IMR-90 (cell line): Measurements from ENCODE around the gene TRIAP1. TPM values are rescaled to one million over a fixed set of nuclear protein-coding genes. Genes with fewer than 3 reads are reported as not detected.

ENCODE experiments used
- ATAC-seq: fragments of 200-7000 bp; cut with Tn5 transposase; 2 replicates; pipeline ENCODE4 v1.9.1; 2020; ENCODE audit warnings: low read depth, mild to moderate bottlenecking, moderate library complexity
- BruUV-seq: library from RNA; stranded (reverse); fragments of 400-500 nt; replicated peaks from 2 replicates; lab custom pipeline; 2021; lab: Mats Ljungman, UMichigan
- CTCF ChIA-PET: fragments of 300-600 bp; formaldehyde crosslinking; extraction: SDS; loops from one replicate; lab custom pipeline; 2021; ENCODE audit warnings: antibody characterized with exemption; lab: Yijun Ruan, JAX
- POLR2A ChIA-PET: fragments of 300-600 bp; sonication (Branson Sonifier 250); formaldehyde crosslinking; loops from one replicate; lab custom pipeline; 2022; ENCODE audit warnings: antibody characterized with exemption; ENCODE audit not compliant: unreplicated experiment; lab: Charles Lee
- DNase-seq: peaks from one replicate; pipeline ENCODE4 v3.0.0; 2013
- H2AFZ ChIP-seq: replicated peaks from 2 replicates; pipeline ENCODE3; 2013; ENCODE audit warnings: low read length, mild to moderate bottlenecking; ENCODE audit not compliant: poor library complexity
- H2AK5ac ChIP-seq: 2 replicates; pipeline ENCODE4 v1.6.1; 2013; ENCODE audit warnings: low read depth, low read length, inconsistent platforms
- H2AK9ac ChIP-seq: replicated peaks from 2 replicates; pipeline ENCODE3; 2013; ENCODE audit warnings: mild to moderate bottlenecking, low read depth, low read length, moderate library complexity; ENCODE audit not compliant: poor library complexity
- H2BK120ac ChIP-seq: 2 replicates; pipeline ENCODE4 v1.6.1; 2013; ENCODE audit warnings: low read depth, low read length, inconsistent platforms
- H2BK15ac ChIP-seq: 3 replicates; pipeline ENCODE4 v1.6.1; 2013; ENCODE audit warnings: low read depth, low read length, inconsistent platforms
- H2BK20ac ChIP-seq: 2 replicates; pipeline ENCODE4 v1.6.1; 2013; ENCODE audit warnings: low read depth, mild to moderate bottlenecking, inconsistent platforms, low read length, moderate library complexity
- H2BK5ac ChIP-seq: 2 replicates; pipeline ENCODE4 v1.6.1; 2013; ENCODE audit warnings: mild to moderate bottlenecking, low read depth, low read length, inconsistent platforms; ENCODE audit not compliant: poor library complexity, severe bottlenecking
- H3K14ac ChIP-seq: replicated peaks from 2 replicates; pipeline ENCODE4 v1.6.1; 2013; ENCODE audit warnings: low read depth, low read length, inconsistent platforms
- H3K18ac ChIP-seq: 2 replicates; pipeline ENCODE4 v1.6.1; 2013; ENCODE audit warnings: low read depth, low read length, control low read depth
- H3K23ac ChIP-seq: 2 replicates; pipeline ENCODE4 v1.6.1; 2013; ENCODE audit warnings: low read depth, low read length, inconsistent platforms
- H3K27ac ChIP-seq: 2 replicates; pipeline ENCODE4 v1.5.1; 2013; ENCODE audit warnings: mild to moderate bottlenecking, control low read depth, low read length; ENCODE audit not compliant: insufficient read depth
- H3K27me3 ChIP-seq: 2 replicates; pipeline ENCODE4 v1.6.1; 2013; ENCODE audit warnings: low read length; ENCODE audit not compliant: control insufficient read depth, insufficient read depth
- H3K36me3 ChIP-seq: 2 replicates; pipeline ENCODE4 v1.6.1; 2013; ENCODE audit warnings: low read length, mixed read lengths; ENCODE audit not compliant: control insufficient read depth, insufficient read depth
- H3K4ac ChIP-seq: 2 replicates; pipeline ENCODE4 v1.6.1; 2013; ENCODE audit warnings: low read depth, low read length, inconsistent platforms
- H3K4me1 ChIP-seq: 2 replicates; pipeline ENCODE4 v1.6.1; 2013; ENCODE audit warnings: low read length, mixed read lengths; ENCODE audit not compliant: control insufficient read depth, insufficient read depth
- H3K4me2 ChIP-seq: 2 replicates; pipeline ENCODE4 v1.6.1; 2013; ENCODE audit warnings: low read depth, mild to moderate bottlenecking, control low read depth, low read length, moderate library complexity
- H3K4me3 ChIP-seq: 2 replicates; pipeline ENCODE4 v1.5.1; 2013; ENCODE audit warnings: low read depth, mild to moderate bottlenecking, control low read depth, low read length, moderate library complexity; ENCODE audit not compliant: insufficient read depth
- H3K56ac ChIP-seq: 2 replicates; pipeline ENCODE4 v1.6.1; 2013; ENCODE audit warnings: low read length, inconsistent platforms; ENCODE audit not compliant: insufficient read depth; ENCODE audit errors: extremely low read depth
- H3K79me1 ChIP-seq, 2 experiments: 2 replicates each; pipeline ENCODE4 v1.6.1; 2013; ENCODE audit warnings: low read length in 2 of 2, inconsistent platforms in 1 of 2, low read depth in 1 of 2
- H3K9ac ChIP-seq: 2 replicates; pipeline ENCODE4 v1.6.1; 2013; ENCODE audit warnings: low read depth, low read length, control low read depth
- H3K9me1 ChIP-seq: 2 replicates; pipeline ENCODE4 v1.6.1; 2013; ENCODE audit warnings: low read length, inconsistent platforms; ENCODE audit not compliant: insufficient read depth
- H3K9me3 ChIP-seq: 2 replicates; pipeline ENCODE4 v1.6.1; 2013; ENCODE audit warnings: low read length; ENCODE audit not compliant: control insufficient read depth, insufficient read depth
- H4K20me1 ChIP-seq: 2 replicates; pipeline ENCODE4 v1.6.1; 2013; ENCODE audit warnings: low read length, inconsistent platforms; ENCODE audit not compliant: insufficient read depth
- H4K5ac ChIP-seq: 2 replicates; pipeline ENCODE4 v1.6.1; 2013; ENCODE audit warnings: mild to moderate bottlenecking, low read depth, low read length, control low read depth
- H4K8ac ChIP-seq, 2 experiments: 2 replicates each; pipeline ENCODE4 v1.6.1; 2013; ENCODE audit warnings: low read depth in 2 of 2, low read length in 2 of 2, control low read depth in 1 of 2, inconsistent platforms in 1 of 2
- H4K91ac ChIP-seq: 2 replicates; pipeline ENCODE4 v1.6.1; 2013; ENCODE audit warnings: low read depth, low read length, inconsistent platforms; ENCODE audit not compliant: insufficient read depth
- BHLHE40 ChIP-seq: fragments of 150-350 bp; IDR thresholded peaks from 2 replicates; pipeline ENCODE4 v1.6.1; 2016; ENCODE audit warnings: mild to moderate bottlenecking, low read depth, low read length
- CEBPB ChIP-seq: IDR thresholded peaks from 2 replicates; pipeline ENCODE4 v1.6.1; 2012; ENCODE audit warnings: low read depth, low read length, improper control_type of control experiment
- CHD1 ChIP-seq: IDR thresholded peaks from 2 replicates; pipeline ENCODE4 v1.6.1; 2012; ENCODE audit warnings: low read depth, low read length, improper control_type of control experiment
- CTCF ChIP-seq: conservative IDR thresholded peaks from 2 replicates; pipeline ENCODE4 v1.5.1; 2012; ENCODE audit warnings: mild to moderate bottlenecking, low read depth, low read length, improper control_type of control experiment
- ELK1 ChIP-seq: fragments of 150-350 bp; IDR thresholded peaks from 2 replicates; pipeline ENCODE4 v1.6.1; 2016; ENCODE audit warnings: low read depth, mild to moderate bottlenecking, low read length, moderate library complexity, borderline replicate concordance
- FOS ChIP-seq: fragments of 150-350 bp; IDR thresholded peaks from 2 replicates; pipeline ENCODE4 v1.6.1; 2016; ENCODE audit warnings: low read depth, low read length
- MAFK ChIP-seq: IDR thresholded peaks from 2 replicates; pipeline ENCODE4 v1.6.1; 2012; ENCODE audit warnings: low read depth, low read length, improper control_type of control experiment
- MAZ ChIP-seq: IDR thresholded peaks from 2 replicates; pipeline ENCODE4 v1.6.1; 2012; ENCODE audit warnings: low read depth, mild to moderate bottlenecking, low read length, improper control_type of control experiment, moderate library complexity, borderline replicate concordance
- MXI1 ChIP-seq: IDR thresholded peaks from 2 replicates; pipeline ENCODE4 v1.6.1; 2012; ENCODE audit warnings: low read depth, mild to moderate bottlenecking, low read length, moderate library complexity, borderline replicate concordance
- NFE2L2 ChIP-seq: fragments of 150-350 bp; IDR thresholded peaks from 2 replicates; pipeline ENCODE4 v1.6.1; 2016; ENCODE audit warnings: low read depth, mild to moderate bottlenecking, low read length
- POLR2A ChIP-seq: IDR thresholded peaks from 2 replicates; pipeline ENCODE4 v1.6.1; 2012; ENCODE audit warnings: mild to moderate bottlenecking, low read depth, low read length
- RAD21 ChIP-seq: IDR thresholded peaks from 2 replicates; pipeline ENCODE4 v1.6.1; 2012; ENCODE audit warnings: low read length, improper control_type of control experiment
- RCOR1 ChIP-seq: IDR thresholded peaks from 2 replicates; pipeline ENCODE4 v1.6.1; 2012; ENCODE audit warnings: mild to moderate bottlenecking, low read length, improper control_type of control experiment; ENCODE audit not compliant: insufficient replicate concordance
- RFX5 ChIP-seq: IDR thresholded peaks from 2 replicates; pipeline ENCODE4 v1.8.0; 2012; ENCODE audit warnings: low read depth, mild to moderate bottlenecking, low read length, moderate library complexity
- SMC3 ChIP-seq: fragments of 150-350 bp; IDR thresholded peaks from 2 replicates; pipeline ENCODE4 v1.6.1; 2016; ENCODE audit warnings: low read depth, mild to moderate bottlenecking, antibody characterized with exemption, low read length, moderate library complexity
- USF2 ChIP-seq: fragments of 150-350 bp; IDR thresholded peaks from 2 replicates; pipeline ENCODE4 v1.6.1; 2017; ENCODE audit warnings: mild to moderate bottlenecking, antibody characterized with exemption, low read length, low read depth
- WGBS, 2 experiments: methylation state at CpG; one replicate each; pipeline versions ENCODE4 v1.1.5 to v1.1.7; 2013; ENCODE audit warnings: missing lambda C conversion rate in 2 of 2; ENCODE audit not compliant: insufficient read length in 1 of 2; ENCODE audit errors: extremely low coverage in 2 of 2; 5-methylcytosine and 5-hydroxymethylcytosine counted together
- dilution Hi-C: fragments of 300-500 bp; cut with HindIII; formaldehyde crosslinking; loops from one replicate; pipeline ENCODE4 v1.14.3; 2018; ENCODE audit warnings: low sequenced_read_pairs; ENCODE audit not compliant: unreplicated experiment
- in situ Hi-C: fragments of 300-500 bp; cut with MboI; formaldehyde crosslinking; loops from 3 replicates; pipeline ENCODE4 v1.14.3; 2019; ENCODE audit warnings: low sequenced_read_pairs, inconsistent platforms, mixed read lengths
- intact Hi-C: fragments of 100-400 bp; cut with micrococcal nuclease; formaldehyde crosslinking; loops from 2 replicates; pipeline ENCODE4 v1.10.0; 2022
- polyA plus RNA-seq, 3 experiments: library from polyadenylated mRNA; depleted of rRNA; stranded (reverse); fragments of >200 nt; gene quantifications; 2 replicates each; pipeline ENCODE4 v1.2.3, GENCODE V29; 2012; ENCODE audit warnings: low replicate concordance in 1 of 3
- total RNA-seq: library from RNA; depleted of rRNA; stranded (reverse); fragments of >200 nt; gene quantifications from 2 replicates; pipeline ENCODE4 v1.2.3, GENCODE V29; 2012

TRIAP1 gene
- total and polyA plus RNA-seq, 2 of the 4 experiments (the other 2 are of a cell fraction): 19.2 to 32.3 TPM

GRCh38 chr12:120475643-120476042 is 29.5 kb upstream of the TRIAP1 start:
- POLR2A ChIA-PET: no interaction called here
- Histone ChIP-seq H3K18ac (no peak overlapping the region), H3K4ac (no peak overlapping the region), H2AFZ (no peak overlapping the region), H3K56ac (no peak overlapping the region), H3K4me3 (no peak overlapping the region), H3K9me1 (peaks cover 4% of the 10 kb centered on the region; the same call in 1 of the 2 replicates), H2BK120ac (no peak overlapping the region), H4K5ac (no peak overlapping the region; the same call in 1 of the 2 replicates), H3K9me3 (no peaks in the 10 kb centered on the region), H4K8ac (no peak overlapping the region; a peak in 1 of 4 replicates), H4K20me1 (no peaks in the 10 kb centered on the region), H3K36me3 (no peaks in the 10 kb centered on the region), H2BK20ac (no peak overlapping the region), H2BK5ac (no peak overlapping the region), H3K4me2 (no peak overlapping the region), H4K91ac (no peak overlapping the region), H3K23ac (no peak overlapping the region), H3K79me1 (peaks cover 12 to 41% of the 10 kb centered on the region in 2 experiments), H3K9ac (no peak overlapping the region), H3K4me1 (no peaks in the 10 kb centered on the region; the same call in 1 of the 2 replicates), H3K27me3 (no peaks in the 10 kb centered on the region), H2AK9ac (no peak overlapping the region), H3K27ac (no peak overlapping the region), H3K14ac (no peak overlapping the region), H2AK5ac (no peak overlapping the region), H2BK15ac (no peak overlapping the region)
- ATAC-seq (no peak), DNase-seq (no peak)
- CTCF ChIA-PET: interaction anchor here (0.6 to 1.0 kb wide), 2 partner anchors 21 to 922 kb away, joined by 3 read pairs; no protein-coding TSS in a partner anchor
- in situ Hi-C loops (no loop called here), dilution Hi-C loops (no loop called here), intact Hi-C loops (loop anchor here (2.0 kb wide), 1 partner anchor 19 kb away; no protein-coding TSS in a partner anchor)
- BruUV-seq: no TSS peak
- TF ChIP-seq CHD1: no peak
- TF ChIP-seq ELK1: no peak
- no peak for TF ChIP-seq MAFK
- TF ChIP-seq RAD21: no peak
- TF ChIP-seq RCOR1: no peak
- TF ChIP-seq SMC3: no peak
- no peak for TF ChIP-seq BHLHE40
- TF ChIP-seq NFE2L2: no peak
- TF ChIP-seq CEBPB: no peak
- TF ChIP-seq MAZ: no peak
- TF ChIP-seq POLR2A: no peak
- TF ChIP-seq CTCF: no peak
- no peak for TF ChIP-seq FOS
- TF ChIP-seq USF2: no peak
- TF ChIP-seq MXI1: no peak
- TF ChIP-seq RFX5: no peak
- no CpG with 5 or more reads among the region's 1 CpG for WGBS, 2 experiments
